Breast epithelium (tissue), 4 donors: Measurements from ENCODE around the gene PLA2G12A. TPM values are rescaled to one million over a fixed set of nuclear protein-coding genes. Genes with fewer than 3 reads are reported as not detected.
"Not testable (repeated sequence)": the region's sequence is repeated elsewhere in the genome, so short reads cannot be mapped to it uniquely, and the experiment has no call there.

Experiments
- DNase-seq, 2 donors: peaks; one replicate each; pipeline ENCODE4 v3.0.0-alpha.2; 2019; ENCODE audit warnings: low spot score in 2 of 2
- H3K27ac ChIP-seq, 2 donors: fragments of 200-600 bp; sonication (generic) in 1 of 2; one replicate each; pipeline ENCODE4 v1.5.1; 2016 to 2019; ENCODE audit warnings: mild to moderate bottlenecking in 1 of 2
- H3K27me3 ChIP-seq, 2 donors: fragments of 200-600 bp; sonication (generic) in 1 of 2; one replicate each; pipeline versions ENCODE4 v1.5.1 to v1.6.0; 2017 to 2019; ENCODE audit warnings: control low read depth in 1 of 2, mild to moderate bottlenecking in 1 of 2
- H3K36me3 ChIP-seq: fragments of 200-600 bp; one replicate; pipeline ENCODE4 v1.5.1; 2019
- H3K4me1 ChIP-seq, 2 donors: fragments of 200-600 bp; sonication (generic); one replicate each; pipeline ENCODE4 v1.5.1; 2016 to 2019; ENCODE audit warnings: control low read depth in 1 of 2
- H3K4me3 ChIP-seq, 3 donors: fragments of 200-600 bp; sonication (generic); 1 replicate in 2 of 3; 2 replicates in 1 of 3; pipeline ENCODE4 v1.5.1; 2016 to 2019; ENCODE audit warnings: mild to moderate bottlenecking in 3 of 3, moderate library complexity in 2 of 3
- H3K9me3 ChIP-seq, 2 donors: fragments of 200-600 bp; sonication (generic) in 1 of 2; one replicate each; pipeline ENCODE4 v1.5.1; 2016 to 2019; ENCODE audit warnings: control low read depth in 1 of 2
- CTCF ChIP-seq, 3 donors: fragments of 450-650 bp; IDR thresholded peaks; one replicate each; pipeline ENCODE4 v1.5.1; 2016 to 2017; ENCODE audit warnings: antibody characterized with exemption in 3 of 3, mild to moderate bottlenecking in 3 of 3, moderate library complexity in 3 of 3
- POLR2A ChIP-seq: fragments of 450-650 bp; IDR thresholded peaks from one replicate; pipeline ENCODE4 v1.6.1; 2016; ENCODE audit warnings: antibody characterized with exemption, mild to moderate bottlenecking, moderate library complexity
- POLR2AphosphoS5 ChIP-seq, 3 donors: sonication (generic); formaldehyde crosslinking; IDR thresholded peaks; one replicate each; pipeline ENCODE4 v1.6.1; 2017; ENCODE audit warnings: antibody characterized with exemption in 3 of 3
- intact Hi-C: fragments of 100-400 bp; cut with DNase I; formaldehyde crosslinking; loops from one replicate; pipeline ENCODE4 v1.15.1; 2023; ENCODE audit warnings: low total_unique reads
- total RNA-seq, 3 donors: library from RNA; depleted of rRNA; stranded (reverse); fragments of >200 nt; gene quantifications; one replicate each; pipeline ENCODE4 v1.1.0, GENCODE V29; 2016

Gene PLA2G12A
- total RNA-seq, 3 donors from 2014 or later: 23.3 to 24.6 (median 23.7) TPM

GRCh38 chr4:109691411-109691920 is 38.4 kb downstream of the PLA2G12A start:
- Histone ChIP-seq H3K27me3 (no peaks in the 10 kb centered on the region), H3K4me3 (no peak overlapping the region), H3K4me1 (no peaks in the 10 kb centered on the region), H3K27ac (no peak overlapping the region), H3K36me3 (no peaks in the 10 kb centered on the region), H3K9me3 (no peaks in the 10 kb centered on the region)
- DNase-seq: no peak
- intact Hi-C loops: no loop called here
- TF ChIP-seq CTCF (IDR thresholded peaks at IDR 0.05) (no peak), POLR2A (no peak), POLR2AphosphoS5 (IDR thresholded peaks at IDR 0.05) (no peak)

GRCh38 chr4:109690690-109691410 is 39.0 kb downstream of the PLA2G12A start:
- intact Hi-C loops: no loop called here
- H3K27ac ChIP-seq: no peak overlapping the region
- H3K36me3 ChIP-seq: no peaks in the 10 kb centered on the region
- no peaks in the 10 kb centered on the region for H3K4me1 ChIP-seq
- H3K4me3 ChIP-seq: no peak overlapping the region
- DNase-seq: no peak
- H3K27me3 ChIP-seq: no peaks in the 10 kb centered on the region
- no peaks in the 10 kb centered on the region for H3K9me3 ChIP-seq
- no peak for TF ChIP-seq POLR2AphosphoS5 (IDR thresholded peaks at IDR 0.05)
- TF ChIP-seq POLR2A: no peak
- no peak for TF ChIP-seq CTCF (IDR thresholded peaks at IDR 0.05)

- intact Hi-C loops: no loop called here
- TF ChIP-seq CTCF (IDR thresholded peaks at IDR 0.05): no peak
- Histone ChIP-seq H3K36me3 (no peaks in the 10 kb centered on the region), H3K9me3 (no peaks in the 10 kb centered on the region), H3K4me3 (no peak overlapping the region), H3K27ac (no peak overlapping the region), H3K27me3 (no peaks in the 10 kb centered on the region), H3K4me1 (no peaks in the 10 kb centered on the region)
- DNase-seq: no peak
Observed at GRCh38 chr4:109684727-109685126, 45.1 kb downstream of the PLA2G12A start.

GRCh38 chr4:109683621-109684253 is 46.1 kb downstream of the PLA2G12A start:
- H3K27me3 ChIP-seq: no peaks in the 10 kb centered on the region
- no peak for DNase-seq
- H3K27ac ChIP-seq: no peak overlapping the region
- intact Hi-C loops: no loop called here
- no peaks in the 10 kb centered on the region for H3K36me3 ChIP-seq
- H3K4me3 ChIP-seq: no peak overlapping the region
- no peak for TF ChIP-seq POLR2AphosphoS5 (IDR thresholded peaks at IDR 0.05)
- TF ChIP-seq CTCF (IDR thresholded peaks at IDR 0.05): no peak
- no peak for TF ChIP-seq POLR2A
- H3K4me1 ChIP-seq: no peaks in the 10 kb centered on the region
- no peaks in the 10 kb centered on the region for H3K9me3 ChIP-seq

- no peak for DNase-seq
- Histone ChIP-seq H3K27ac (no peak overlapping the region), H3K27me3 (no peaks in the 10 kb centered on the region), H3K4me3 (no peak overlapping the region), H3K36me3 (no peaks in the 10 kb centered on the region), H3K9me3 (peaks cover 0 to 2% of the 10 kb centered on the region in 2 donors), H3K4me1 (no peaks in the 10 kb centered on the region)
- TF ChIP-seq POLR2A (no peak), POLR2AphosphoS5 (IDR thresholded peaks at IDR 0.05) (no peak), CTCF (IDR thresholded peaks at IDR 0.05) (no peak)
- intact Hi-C loops: no loop called here
Observed at GRCh38 chr4:109682875-109683274, 47.0 kb downstream of the PLA2G12A start.

- H3K4me3 ChIP-seq, H3K27me3 ChIP-seq, intact Hi-C loops, DNase-seq, H3K4me1 ChIP-seq, H3K9me3 ChIP-seq, H3K36me3 ChIP-seq, H3K27ac ChIP-seq: not testable (repeated sequence)
Observed at GRCh38 chr4:109678925-109679324, 50.9 kb downstream of the PLA2G12A start.

GRCh38 chr4:109678472-109678871 is 51.4 kb downstream of the PLA2G12A start:
- H3K4me1 ChIP-seq, DNase-seq, H3K9me3 ChIP-seq, H3K4me3 ChIP-seq, intact Hi-C loops, H3K27ac ChIP-seq, H3K36me3 ChIP-seq, H3K27me3 ChIP-seq: not testable (repeated sequence)
